Umbilical cord (tissue), 2 donors: ENCODE data around the gene ARSK. TPM values are rescaled to one million over a fixed set of nuclear protein-coding genes. Genes with fewer than 3 reads are reported as not detected.

Experiments
- DNase-seq: peaks from one replicate; pipeline ENCODE4 v3.0.0-alpha.2; 2015; ENCODE audit warnings: low spot score
- total RNA-seq: library from RNA; depleted of rRNA; stranded (reverse); fragments of >200 nt; gene quantifications from one replicate; pipeline ENCODE4 v1.2.3, GENCODE V29; 2014; ENCODE audit warnings: low replicate concordance; ENCODE audit not compliant: insufficient read depth

ARSK gene, protein sequence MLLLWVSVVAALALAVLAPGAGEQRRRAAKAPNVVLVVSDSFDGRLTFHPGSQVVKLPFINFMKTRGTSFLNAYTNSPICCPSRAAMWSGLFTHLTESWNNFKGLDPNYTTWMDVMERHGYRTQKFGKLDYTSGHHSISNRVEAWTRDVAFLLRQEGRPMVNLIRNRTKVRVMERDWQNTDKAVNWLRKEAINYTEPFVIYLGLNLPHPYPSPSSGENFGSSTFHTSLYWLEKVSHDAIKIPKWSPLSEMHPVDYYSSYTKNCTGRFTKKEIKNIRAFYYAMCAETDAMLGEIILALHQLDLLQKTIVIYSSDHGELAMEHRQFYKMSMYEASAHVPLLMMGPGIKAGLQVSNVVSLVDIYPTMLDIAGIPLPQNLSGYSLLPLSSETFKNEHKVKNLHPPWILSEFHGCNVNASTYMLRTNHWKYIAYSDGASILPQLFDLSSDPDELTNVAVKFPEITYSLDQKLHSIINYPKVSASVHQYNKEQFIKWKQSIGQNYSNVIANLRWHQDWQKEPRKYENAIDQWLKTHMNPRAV
- total RNA-seq: 13.7 TPM

DNA sequence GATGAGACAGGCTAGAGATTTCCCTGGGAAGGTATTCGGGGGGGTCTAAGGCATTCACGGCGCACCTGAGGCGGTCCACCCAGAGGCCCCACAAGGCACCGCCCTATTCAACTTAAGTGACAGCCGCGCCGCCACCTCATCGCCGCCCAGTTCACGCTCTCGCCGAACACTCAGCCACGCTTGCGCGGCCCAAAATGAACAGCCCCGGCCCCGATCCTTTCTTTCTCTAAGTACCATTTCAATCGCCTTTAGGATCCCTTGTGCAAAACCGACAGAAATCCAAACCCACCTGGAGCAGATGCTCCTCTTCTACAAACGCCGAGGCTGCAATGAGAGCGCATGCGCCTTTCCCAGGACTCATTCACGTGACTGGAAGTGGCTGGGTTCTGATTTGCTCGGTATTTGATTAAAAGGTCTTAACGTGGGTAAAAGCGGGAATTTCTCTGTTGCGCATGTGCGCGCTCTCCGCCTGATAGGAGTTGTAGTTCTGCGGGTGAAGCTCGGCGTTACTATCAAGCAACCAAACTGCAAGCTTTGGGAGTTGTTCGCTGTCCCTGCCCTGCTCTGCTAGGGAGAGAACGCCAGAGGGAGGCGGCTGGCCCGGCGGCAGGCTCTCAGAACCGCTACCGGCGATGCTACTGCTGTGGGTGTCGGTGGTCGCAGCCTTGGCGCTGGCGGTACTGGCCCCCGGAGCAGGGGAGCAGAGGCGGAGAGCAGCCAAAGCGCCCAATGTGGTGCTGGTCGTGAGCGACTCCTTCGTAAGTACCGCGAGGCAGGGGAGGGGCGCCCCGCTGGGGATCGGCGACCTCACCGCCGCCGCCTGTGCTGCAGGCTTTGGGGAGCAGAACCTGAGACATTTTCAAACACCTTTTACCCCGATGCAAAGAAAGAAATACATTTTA, at the start of gene ARSK, which contains the start of gene SKIC3:
TSS of gene ARSK (plus strand) at position 455 of the 902 bp plus-strand sequence. CDS start at position 633, 178 bp downstream.
TSS of gene SKIC3 (minus strand) at position 331 of the 902 bp plus-strand sequence. CDS start 7,827 bp downstream, outside the sequence.
- peak; percentile 100 for DNase-seq

DNA sequence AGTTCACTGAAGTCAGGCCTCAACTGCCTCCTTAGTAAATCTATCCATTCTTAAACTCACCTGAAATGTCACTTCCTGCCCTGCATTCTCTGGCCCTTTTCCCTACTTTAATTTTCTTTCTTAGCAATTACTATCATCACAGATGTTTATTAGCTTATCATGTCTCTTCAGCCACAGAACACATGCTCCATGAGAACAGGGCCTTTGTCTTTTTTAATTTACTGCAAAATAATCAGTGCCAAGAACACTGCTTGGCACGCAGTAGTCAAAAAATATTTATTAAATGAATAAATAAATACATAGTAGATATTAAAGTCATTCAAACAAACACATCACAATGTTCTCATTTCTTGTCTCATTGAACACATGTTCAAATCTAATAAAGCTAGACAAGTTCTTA, 46.4 kb upstream of the ARSK start:
- DNase-seq: no peak

DNA sequence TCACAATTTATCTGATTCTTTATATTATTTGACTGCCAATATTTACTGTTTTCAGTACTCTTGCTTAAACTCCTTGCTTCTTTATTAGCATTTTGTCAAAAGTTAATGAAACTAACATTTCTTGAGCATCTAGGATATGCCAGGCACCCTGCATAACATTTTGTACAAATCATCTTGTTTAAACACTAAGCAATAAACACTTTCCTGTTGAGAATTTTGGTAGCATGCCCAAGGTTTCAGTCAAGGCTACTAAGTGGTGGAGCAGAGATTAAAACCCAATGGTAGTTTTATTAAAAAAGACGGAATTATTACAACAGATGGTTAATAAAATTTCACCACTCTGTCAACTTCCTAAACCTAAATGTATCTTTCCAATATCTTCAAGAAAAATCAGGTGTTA, 43.3 kb upstream of the ARSK start:
- DNase-seq: no peak

DNA sequence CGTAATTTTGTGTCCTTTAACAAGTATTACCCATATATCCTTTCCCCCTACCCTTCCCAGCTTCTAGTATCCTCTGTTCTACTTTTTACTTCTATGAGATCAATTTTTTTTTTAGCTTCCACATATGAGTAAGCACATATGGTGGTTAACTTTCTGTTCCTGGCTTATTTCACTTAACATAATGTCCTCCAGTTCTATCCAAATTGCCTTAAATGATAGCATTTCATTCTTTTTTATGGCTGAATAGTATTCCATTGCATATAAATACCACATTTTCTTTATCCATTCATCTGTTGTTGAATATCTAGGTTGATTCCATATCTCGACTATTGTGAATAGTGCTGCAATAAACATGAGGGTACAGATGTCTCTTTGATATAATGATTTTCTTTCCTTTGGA, 36.5 kb upstream of the ARSK start:
- DNase-seq: no peak

DNA sequence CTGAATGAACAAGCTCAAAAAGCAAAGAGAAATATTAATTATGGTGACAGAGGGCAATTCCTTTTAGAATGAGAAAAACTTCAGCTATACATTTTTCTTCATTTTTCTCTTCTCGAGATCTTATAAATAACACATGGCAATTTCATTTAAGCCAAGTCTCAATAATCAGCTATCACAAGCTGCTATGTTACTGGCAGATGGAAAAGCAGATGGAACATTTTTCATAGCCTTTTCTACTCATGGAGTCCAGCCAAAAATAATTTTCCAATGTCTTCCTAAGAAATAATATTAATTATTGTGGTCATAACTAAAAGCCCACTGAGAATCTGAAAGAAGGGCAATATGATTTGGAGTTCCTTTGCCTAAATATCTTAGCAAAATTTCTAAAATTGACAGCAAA, 35.8 kb upstream of the ARSK start:
- DNase-seq: no peak

DNA sequence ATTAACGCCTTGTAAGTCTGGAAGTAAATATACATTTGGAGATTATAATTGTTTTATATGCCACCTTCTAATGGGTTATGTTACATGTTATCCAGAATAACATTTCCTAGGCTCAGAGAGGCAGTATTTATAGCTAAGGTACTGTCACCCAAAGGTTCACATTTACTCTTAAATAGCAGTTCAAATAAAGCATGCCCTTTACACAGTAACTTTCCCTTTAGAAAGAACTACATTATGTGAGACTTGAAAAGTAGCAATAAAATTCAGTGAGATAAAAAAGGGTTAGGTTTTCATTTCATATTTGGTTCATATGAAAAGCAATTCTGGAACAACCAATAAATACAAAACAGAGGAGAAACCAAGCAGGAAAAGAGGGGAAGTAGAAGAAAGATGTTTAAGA, 35.2 kb upstream of the ARSK start:
- no peak for DNase-seq

DNA sequence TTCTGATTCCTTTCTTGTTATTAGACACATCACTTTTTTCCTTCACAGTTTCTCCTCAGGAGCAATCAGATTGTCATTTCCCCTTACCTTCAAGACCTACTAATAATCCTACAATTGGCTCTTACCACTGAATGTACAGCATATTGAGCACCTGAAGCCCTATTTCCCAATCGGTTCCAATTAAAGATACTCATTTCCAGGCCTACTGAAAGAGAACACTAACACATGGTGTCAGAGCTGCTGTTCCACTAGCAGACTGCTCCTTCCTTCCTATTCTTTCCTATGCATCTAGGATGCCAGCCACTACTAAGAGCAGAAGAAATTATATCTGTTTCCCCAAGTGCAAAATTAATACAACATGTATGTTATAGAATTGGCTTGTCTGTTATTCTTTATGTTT, 34.7 kb upstream of the ARSK start:
- DNase-seq: no peak

DNA sequence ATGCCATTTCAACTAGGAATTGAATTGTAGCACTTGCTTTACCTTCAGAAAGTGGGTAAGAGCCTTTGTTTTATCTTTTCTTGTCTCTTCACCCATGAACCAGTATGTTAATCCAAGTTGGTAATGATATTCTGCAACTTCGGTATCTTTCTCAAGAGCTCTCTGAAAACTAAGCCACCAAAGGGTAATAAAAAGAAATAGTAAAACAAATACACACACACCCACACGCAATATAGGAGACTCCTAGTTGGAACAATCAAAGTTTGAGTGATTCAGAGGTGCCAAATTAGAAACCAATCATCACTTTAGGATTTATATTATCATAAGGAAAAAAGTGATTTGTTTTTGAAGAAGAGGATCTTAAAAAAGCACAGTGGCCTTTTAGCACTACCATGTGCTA, 30.5 kb upstream of the ARSK start:
- no peak for DNase-seq

DNA sequence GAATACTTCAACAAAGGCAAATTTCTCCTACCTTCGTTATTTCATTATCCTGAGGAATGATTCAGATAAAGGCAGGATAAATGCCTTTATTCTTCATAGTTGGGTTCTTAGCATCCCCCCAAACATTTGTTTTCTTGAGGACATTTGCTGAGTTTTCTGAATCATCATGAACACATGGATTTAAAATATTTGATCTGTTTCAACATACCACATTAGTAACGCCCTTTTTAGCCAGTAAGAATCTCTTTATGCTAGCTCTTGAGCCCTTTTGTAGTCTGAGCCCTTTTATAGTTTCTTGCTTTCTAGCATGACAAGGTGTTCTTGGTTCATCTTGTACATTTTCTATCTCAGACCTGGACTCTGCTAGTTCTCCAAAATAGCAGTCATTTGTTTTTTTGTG, 28.0 kb upstream of the ARSK start:
- no peak for DNase-seq

DNA sequence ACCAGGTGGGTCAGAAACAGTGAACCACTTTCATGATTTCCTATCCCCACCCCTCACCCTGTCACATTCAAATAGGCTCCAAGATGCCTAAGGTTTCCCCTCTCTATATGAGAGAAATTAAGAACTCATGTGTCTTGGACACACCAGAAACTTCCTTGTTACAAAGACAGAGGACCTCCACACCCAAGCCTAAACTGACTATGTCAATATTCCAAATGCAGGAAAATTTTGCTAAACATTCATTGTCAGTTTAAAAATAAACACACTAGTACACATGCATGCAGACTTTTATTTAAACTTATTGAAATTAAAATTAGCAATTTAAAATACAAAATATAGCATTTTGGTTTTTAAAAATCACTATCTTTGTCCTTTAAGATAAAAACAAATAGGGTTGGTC, 26.3 kb upstream of the ARSK start:
- no peak for DNase-seq

DNA sequence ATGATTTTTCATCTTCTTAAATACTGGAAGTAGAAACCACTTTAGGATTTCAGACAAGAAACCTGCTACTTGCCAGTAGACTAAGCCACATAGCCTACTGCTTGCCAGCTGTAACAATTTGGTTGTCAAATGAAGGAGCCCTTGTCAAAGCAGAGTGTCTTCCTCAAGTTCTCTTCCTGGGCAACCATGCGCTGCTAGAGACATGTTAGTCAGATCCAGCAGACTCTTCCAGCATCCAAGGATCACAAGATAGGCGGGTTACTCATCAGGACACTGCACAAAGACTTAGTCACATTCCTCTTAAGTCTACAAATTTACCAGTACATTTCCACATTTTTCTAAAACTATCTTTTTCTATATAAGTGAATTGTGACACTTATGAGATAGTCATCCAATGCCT, 24.5 kb upstream of the ARSK start:
- DNase-seq: no peak

DNA sequence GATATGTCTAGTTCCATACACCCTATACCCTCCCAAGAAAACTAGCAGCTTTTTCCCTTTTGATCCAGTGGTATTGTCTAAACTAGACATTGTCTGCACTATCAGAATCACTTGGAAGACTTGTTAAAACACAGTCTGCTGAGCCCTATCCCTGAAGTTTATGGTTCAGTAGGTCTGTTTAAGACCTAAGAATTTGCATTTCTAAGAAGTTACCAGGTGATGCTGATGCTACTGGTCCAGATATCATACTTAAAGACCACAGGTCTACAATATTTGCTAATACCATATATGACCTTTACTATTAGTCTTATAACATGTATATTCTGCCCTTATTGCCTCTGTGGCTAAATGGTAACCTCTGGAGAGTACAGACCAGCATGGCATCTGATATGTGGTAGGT, 23.4 kb upstream of the ARSK start:
- no peak for DNase-seq

DNA sequence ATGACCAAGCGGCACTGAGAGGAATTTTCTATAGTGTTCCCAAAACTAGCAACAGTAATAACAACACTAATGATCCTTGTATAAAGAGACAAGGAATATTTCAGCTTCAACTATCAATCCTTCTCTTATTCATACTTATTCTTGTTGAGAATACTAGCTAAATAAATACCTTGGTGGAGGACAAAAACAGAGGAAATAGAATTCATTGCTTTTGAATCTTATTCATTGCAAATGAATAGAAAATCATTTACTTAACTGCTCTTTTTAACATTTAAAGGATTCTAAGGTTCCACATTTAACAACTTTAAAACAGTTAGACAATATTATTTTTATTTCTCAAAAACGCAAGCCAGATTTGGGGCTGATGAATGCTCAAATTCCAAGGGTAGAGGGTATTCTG, 22.5 kb upstream of the ARSK start:
- no peak for DNase-seq

DNA sequence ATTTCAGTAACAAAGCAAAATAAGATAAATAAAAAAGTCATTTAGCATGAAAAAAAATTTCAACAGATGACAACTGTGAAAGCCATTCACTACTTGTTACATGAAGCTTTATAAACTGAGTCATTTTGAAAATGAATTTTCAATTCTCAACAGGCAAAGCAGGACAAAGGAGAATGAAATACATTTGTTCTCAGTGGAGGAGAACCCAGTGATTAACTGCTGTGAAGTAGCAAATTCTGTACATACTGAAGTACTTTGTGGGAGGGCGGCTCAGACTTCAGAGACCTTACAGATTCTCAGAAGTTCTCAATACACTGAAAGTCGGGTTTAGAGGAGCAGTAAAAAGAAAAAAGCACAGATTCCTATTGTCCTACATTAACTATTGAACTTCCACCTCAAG, 21.8 kb upstream of the ARSK start:
- no peak for DNase-seq

DNA sequence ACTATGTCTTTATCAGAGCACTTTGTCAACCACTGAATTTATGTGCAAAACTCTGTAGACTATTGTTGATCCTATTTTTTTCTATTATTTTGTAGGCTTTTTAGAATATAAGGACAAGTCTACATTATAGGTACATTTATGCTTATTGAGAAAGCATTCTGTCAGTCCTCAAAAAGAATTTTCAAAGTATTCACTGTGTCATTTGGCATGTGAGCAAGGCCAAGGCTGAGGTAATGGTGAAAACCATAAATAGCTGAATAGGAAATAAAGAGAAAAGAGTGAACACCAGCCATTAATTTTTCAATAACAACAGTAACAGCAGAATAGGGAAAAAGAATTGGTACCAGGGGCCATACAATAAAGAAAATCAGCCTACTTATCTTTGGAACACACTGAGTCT, 21.1 kb upstream of the ARSK start:
- DNase-seq: no peak

DNA sequence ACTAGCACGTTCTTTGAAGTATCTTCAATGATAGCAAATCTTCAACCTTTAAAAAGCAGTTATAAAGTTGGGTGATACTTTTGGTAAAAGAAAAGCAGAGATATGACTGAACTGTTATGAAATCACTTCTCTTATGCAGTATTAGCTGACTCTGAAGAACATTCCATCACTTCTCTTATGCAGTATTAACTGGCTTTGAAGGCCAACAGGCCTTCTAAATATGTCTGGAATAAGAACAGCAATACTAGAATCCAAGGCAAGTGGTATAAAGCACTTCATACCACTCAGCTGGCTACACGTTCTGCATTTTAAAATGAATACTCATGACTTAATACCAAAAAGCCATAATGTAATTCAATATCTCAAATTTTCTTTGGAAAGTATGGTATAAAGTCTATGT, 17.4 kb upstream of the ARSK start:
- peak; percentile 40 for DNase-seq

DNA sequence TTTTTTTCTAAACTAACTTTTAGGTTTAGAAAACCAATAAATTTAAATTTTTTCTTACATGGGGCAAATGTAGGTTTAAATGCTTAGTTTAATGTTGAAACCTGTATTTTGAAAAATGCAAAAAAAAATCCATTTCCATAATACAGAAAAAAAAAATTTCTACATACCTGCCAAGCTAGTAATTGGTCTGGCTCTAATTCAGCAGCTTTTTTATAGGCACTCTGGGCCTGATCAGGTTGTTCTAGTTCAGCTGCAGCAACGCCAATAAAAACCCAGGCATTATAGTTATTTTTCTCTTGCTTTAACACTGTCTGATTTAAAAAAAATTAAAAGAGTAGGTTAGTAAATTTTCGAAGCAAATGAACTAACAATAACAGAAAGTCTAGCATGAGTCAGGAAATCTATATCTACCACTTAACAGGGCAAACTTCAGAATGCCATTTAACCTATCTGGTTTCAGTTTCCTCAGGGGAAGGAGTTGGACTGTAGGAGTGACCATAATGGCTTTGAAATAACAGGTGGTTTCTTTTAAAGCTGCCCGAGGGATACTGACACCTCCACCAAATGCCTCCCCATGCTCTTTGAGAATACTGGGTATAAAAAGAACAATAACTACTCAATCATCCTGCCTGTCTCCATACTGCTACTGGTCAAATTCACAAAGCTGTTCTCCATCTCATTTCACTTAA, 11.7 kb upstream of the ARSK start:
- DNase-seq: no peak

DNA sequence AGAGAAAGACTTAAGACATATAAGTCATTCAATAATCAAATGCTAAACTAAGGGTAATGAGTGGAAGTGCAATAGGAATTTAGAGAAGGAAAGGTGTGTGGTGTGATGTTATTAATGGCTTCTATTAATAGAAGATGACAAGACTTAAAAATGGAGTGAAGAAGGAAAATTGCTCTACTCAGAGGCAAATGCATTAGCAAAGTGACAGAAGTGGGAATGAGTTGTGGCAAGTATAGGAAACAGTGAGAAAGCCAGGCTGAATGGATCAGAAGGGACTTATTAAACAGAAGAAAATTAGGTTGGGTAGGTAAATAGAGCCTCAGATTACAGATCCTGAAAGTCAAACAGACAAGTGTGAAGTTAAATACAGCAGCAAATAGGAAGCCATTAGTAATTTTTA, 5.9 kb upstream of the ARSK start:
- no peak for DNase-seq

DNA sequence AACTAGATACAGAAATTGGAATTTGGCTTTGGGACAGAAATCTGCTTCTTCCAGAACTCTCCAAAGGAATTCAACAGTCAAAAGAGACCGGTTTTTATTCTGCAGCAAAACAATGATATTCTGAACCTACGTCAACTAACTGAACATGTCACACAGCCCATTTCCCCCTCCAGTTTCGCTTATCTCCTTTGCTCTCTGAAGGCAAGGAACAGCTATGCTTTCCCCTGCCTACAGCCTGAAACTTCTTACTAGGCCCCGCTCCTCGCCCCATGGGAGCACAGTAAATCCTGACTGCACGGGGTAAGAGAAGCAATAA, 612 bp upstream of the ARSK start:
- no peak for DNase-seq

DNA sequence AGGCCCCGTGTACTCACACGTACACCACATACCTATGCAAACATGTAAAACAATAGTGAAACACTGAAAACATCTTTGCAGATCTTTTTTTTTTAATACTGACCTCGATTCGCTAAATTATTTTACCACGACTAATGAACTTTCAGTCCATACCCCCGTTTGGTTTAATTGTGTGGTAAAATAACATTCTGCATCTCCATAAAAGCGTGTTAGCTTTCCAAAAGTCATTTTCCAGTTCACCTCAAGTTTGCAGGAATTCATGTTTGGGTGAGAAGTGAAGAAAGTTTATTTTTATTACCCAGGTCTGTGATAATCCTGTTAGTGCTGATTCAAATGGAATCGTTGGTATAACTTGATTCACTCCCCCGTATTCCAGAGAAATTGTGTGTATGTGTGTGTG, 652 bp downstream of the ARSK start:
- no peak for DNase-seq

DNA sequence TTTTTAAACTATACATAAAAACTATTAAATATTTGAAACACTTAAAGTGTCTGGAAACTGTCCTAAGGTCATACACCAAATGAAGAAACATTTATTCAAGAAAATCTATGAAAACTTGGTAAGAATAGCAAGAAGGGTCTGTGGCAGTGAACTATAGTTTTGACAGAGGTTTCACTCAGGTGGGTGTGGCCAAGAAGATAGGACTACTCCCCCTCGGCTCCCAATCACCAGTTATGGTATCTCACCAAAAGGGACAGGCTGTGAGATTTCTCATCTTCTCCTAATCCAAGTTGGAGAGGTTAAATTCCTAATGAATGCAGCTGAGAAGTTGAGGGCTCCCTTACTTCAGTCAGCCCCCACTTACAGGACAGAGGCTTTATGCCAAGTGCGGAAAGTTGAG, 2.9 kb downstream of the ARSK start:
- no peak for DNase-seq

DNA sequence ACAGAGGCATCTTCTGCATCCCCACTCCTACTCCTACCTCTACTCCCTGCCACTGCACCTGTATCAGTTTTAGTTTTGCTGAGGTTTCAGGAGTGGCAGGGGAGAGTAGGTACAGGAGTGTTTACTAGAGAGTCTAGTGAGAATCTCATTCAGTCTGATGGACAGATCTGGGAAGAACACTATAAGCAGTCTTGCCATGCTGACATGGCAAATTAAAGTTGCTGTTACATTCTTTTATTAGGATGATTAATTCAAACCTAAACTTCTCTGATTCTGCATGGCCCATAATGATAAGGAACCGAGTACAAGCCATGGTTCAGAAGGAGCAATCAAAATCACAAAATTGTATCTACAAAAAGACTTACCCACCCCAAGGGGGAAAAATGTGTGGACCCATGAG, 7.4 kb downstream of the ARSK start:
- no peak for DNase-seq
